ENCODE data around the gene NIPBL. TPM values are rescaled to one million over a fixed set of nuclear protein-coding genes. Genes with fewer than 3 reads are reported as not detected.
"Not testable (repeated sequence)": the region's sequence is repeated elsewhere in the genome, so short reads cannot be mapped to it uniquely, and the experiment has no call there.

Gene NIPBL
- total RNA-seq, 1 experiment from 2014 or later: 45.1 TPM

- TF ChIP-seq MAX (IDR thresholded peaks at IDR 0.05): no peak
- no peak for TF ChIP-seq TCF7L2 (IDR thresholded peaks at IDR 0.05; ENCODE audit: borderline replicate concordance, extremely low read depth, insufficient read depth, insufficient read length)
- TF ChIP-seq RAD21 (IDR thresholded peaks at IDR 0.05; ENCODE audit: low read depth): no peak
Observed at GRCh38 chr5:36841677-36842076, 34.9 kb upstream of the NIPBL start (continued).

GRCh38 chr5:36842087-36842486 lies 34.5 kb upstream of the NIPBL start:
- Histone ChIP-seq H3K4me3 (replicated peaks in 1 of 2; ENCODE audit: low read depth in 1 of 2, low read length in 2 of 2) (no peak overlapping the region), H3K79me2 (ENCODE audit: insufficient read depth, low read length) (no peaks in the 10 kb centered on the region), H4K20me1 (ENCODE audit: insufficient read depth) (no peaks in the 10 kb centered on the region), H3K9me3 (ENCODE audit: control insufficient read depth in 1 of 2, insufficient read depth in 1 of 2, low read depth in 1 of 2, low read length in 2 of 2) (no peaks in the 10 kb centered on the region), H3K9me2 (ENCODE audit: insufficient read depth) (no peaks in the 10 kb centered on the region), H3K27ac (ENCODE audit: low read depth, low read length) (no peak overlapping the region), H3K36me3 (ENCODE audit: control insufficient read depth in 1 of 2, insufficient read depth in 2 of 2, low read length in 2 of 2) (no peaks in the 10 kb centered on the region), H2AFZ (ENCODE audit: low read depth, low read length, poor library complexity, severe bottlenecking) (no peak overlapping the region), H3K4me1 (ENCODE audit: control insufficient read depth in 1 of 2, insufficient read depth in 2 of 2, low read length in 2 of 2) (no peaks in the 10 kb centered on the region), H3K4me2 (ENCODE audit: low read length) (no peak overlapping the region), H3K27me3 (ENCODE audit: insufficient read depth, low read length) (no peaks in the 10 kb centered on the region), H3K9ac (ENCODE audit: low read length) (no peak overlapping the region)
- DNase-seq (ENCODE audit: low read depth, low spot score) (no peak), ATAC-seq (no peak)
- POLR2A ChIA-PET: no interaction called here
- BruUV-seq (replicated peaks): no TSS peak
- intact Hi-C loops (cut with micrococcal nuclease): no loop called here
- no peak for TF ChIP-seq CBX3 (IDR thresholded peaks at IDR 0.05; ENCODE audit: low read depth)
- no peak for TF ChIP-seq SP1 (IDR thresholded peaks at IDR 0.05; ENCODE audit: low read depth)
- no peak for TF ChIP-seq TCF7L2 (IDR thresholded peaks at IDR 0.05; ENCODE audit: borderline replicate concordance, extremely low read depth, insufficient read depth, insufficient read length)
- RAD21 ChIA-PET (ENCODE audit: low non-redundant PET in 1 of 2, low total read pairs in 2 of 2, uncharacterized antibody in 2 of 2, unreplicated experiment in 2 of 2): no interaction called here
- CTCF ChIA-PET: no interaction called here

GRCh38 chr5:36844305-36844704 lies 32.3 kb upstream of the NIPBL start:
- intact Hi-C loops (cut with micrococcal nuclease): no loop called here

GRCh38 chr5:36848545-36848944 lies 28.0 kb upstream of the NIPBL start:
- H3K27ac ChIP-seq (ENCODE audit: low read depth, low read length); H3K36me3 ChIP-seq (ENCODE audit: control insufficient read depth in 1 of 2, insufficient read depth in 2 of 2, low read length in 2 of 2); intact Hi-C loops (cut with micrococcal nuclease); H3K27me3 ChIP-seq (ENCODE audit: insufficient read depth, low read length); ATAC-seq; BruUV-seq (replicated peaks); H4K20me1 ChIP-seq (ENCODE audit: insufficient read depth); H3K4me2 ChIP-seq (ENCODE audit: low read length); H3K9ac ChIP-seq (ENCODE audit: low read length); H3K79me2 ChIP-seq (ENCODE audit: insufficient read depth, low read length); H3K9me2 ChIP-seq (ENCODE audit: insufficient read depth); RAD21 ChIA-PET (ENCODE audit: low non-redundant PET in 1 of 2, low total read pairs in 2 of 2, uncharacterized antibody in 2 of 2, unreplicated experiment in 2 of 2); CTCF ChIA-PET; H3K4me3 ChIP-seq (replicated peaks in 1 of 2; ENCODE audit: low read depth in 1 of 2, low read length in 2 of 2); DNase-seq (ENCODE audit: low read depth, low spot score); H2AFZ ChIP-seq (ENCODE audit: low read depth, low read length, poor library complexity, severe bottlenecking); H3K4me1 ChIP-seq (ENCODE audit: control insufficient read depth in 1 of 2, insufficient read depth in 2 of 2, low read length in 2 of 2); H3K9me3 ChIP-seq (ENCODE audit: control insufficient read depth in 1 of 2, insufficient read depth in 1 of 2, low read depth in 1 of 2, low read length in 2 of 2); POLR2A ChIA-PET: not testable (repeated sequence)

More at GRCh38 chr5:36844305-36844704, 32.3 kb upstream of the NIPBL start:
- Histone ChIP-seq H2AFZ (ENCODE audit: low read depth, low read length, poor library complexity, severe bottlenecking) (no peak overlapping the region), H4K20me1 (ENCODE audit: insufficient read depth) (no peaks in the 10 kb centered on the region), H3K4me2 (ENCODE audit: low read length) (no peak overlapping the region), H3K9me2 (ENCODE audit: insufficient read depth) (no peaks in the 10 kb centered on the region), H3K4me3 (replicated peaks in 1 of 2; ENCODE audit: low read depth in 1 of 2, low read length in 2 of 2) (no peak overlapping the region), H3K9ac (ENCODE audit: low read length) (no peak overlapping the region), H3K27me3 (ENCODE audit: insufficient read depth, low read length) (no peaks in the 10 kb centered on the region), H3K9me3 (ENCODE audit: control insufficient read depth in 1 of 2, insufficient read depth in 1 of 2, low read depth in 1 of 2, low read length in 2 of 2) (no peaks in the 10 kb centered on the region), H3K4me1 (ENCODE audit: control insufficient read depth in 1 of 2, insufficient read depth in 2 of 2, low read length in 2 of 2) (no peaks in the 10 kb centered on the region), H3K27ac (ENCODE audit: low read depth, low read length) (no peak overlapping the region), H3K79me2 (ENCODE audit: insufficient read depth, low read length) (no peaks in the 10 kb centered on the region), H3K36me3 (ENCODE audit: control insufficient read depth in 1 of 2, insufficient read depth in 2 of 2, low read length in 2 of 2) (no peaks in the 10 kb centered on the region)
- ATAC-seq (no peak), DNase-seq (ENCODE audit: low read depth, low spot score) (no peak)
- no TSS peak for BruUV-seq (replicated peaks)
- ChIA-PET CTCF (no interaction called here), POLR2A (no interaction called here), RAD21 (ENCODE audit: low non-redundant PET in 1 of 2, low total read pairs in 2 of 2, uncharacterized antibody in 2 of 2, unreplicated experiment in 2 of 2) (no interaction called here)
- TF ChIP-seq FOSL1 (IDR thresholded peaks at IDR 0.05; ENCODE audit: low read depth) (no peak), CEBPB (IDR thresholded peaks at IDR 0.05; ENCODE audit: low read depth) (no peak)

- H3K9me2 ChIP-seq (ENCODE audit: insufficient read depth); H3K79me2 ChIP-seq (ENCODE audit: insufficient read depth, low read length); POLR2A ChIA-PET; H3K4me3 ChIP-seq (replicated peaks in 1 of 2; ENCODE audit: low read depth in 1 of 2, low read length in 2 of 2); ATAC-seq; H3K9ac ChIP-seq (ENCODE audit: low read length); BruUV-seq (replicated peaks); H3K36me3 ChIP-seq (ENCODE audit: control insufficient read depth in 1 of 2, insufficient read depth in 2 of 2, low read length in 2 of 2); H3K4me1 ChIP-seq (ENCODE audit: control insufficient read depth in 1 of 2, insufficient read depth in 2 of 2, low read length in 2 of 2); H4K20me1 ChIP-seq (ENCODE audit: insufficient read depth); RAD21 ChIA-PET (ENCODE audit: low non-redundant PET in 1 of 2, low total read pairs in 2 of 2, uncharacterized antibody in 2 of 2, unreplicated experiment in 2 of 2); H3K27ac ChIP-seq (ENCODE audit: low read depth, low read length); H3K27me3 ChIP-seq (ENCODE audit: insufficient read depth, low read length); H2AFZ ChIP-seq (ENCODE audit: low read depth, low read length, poor library complexity, severe bottlenecking); intact Hi-C loops (cut with micrococcal nuclease); CTCF ChIA-PET; H3K9me3 ChIP-seq (ENCODE audit: control insufficient read depth in 1 of 2, insufficient read depth in 1 of 2, low read depth in 1 of 2, low read length in 2 of 2); DNase-seq (ENCODE audit: low read depth, low spot score); H3K4me2 ChIP-seq (ENCODE audit: low read length): not testable (repeated sequence)
Observed at GRCh38 chr5:36852903-36853302, 23.7 kb upstream of the NIPBL start.
